Liver (tissue), 9 donors: ENCODE data around the gene XYLT1. TPM values are rescaled to one million over a fixed set of nuclear protein-coding genes. Genes with fewer than 3 reads are reported as not detected.

ENCODE experiments used
- DNase-seq: peaks from one replicate; pipeline ENCODE4 v3.0.0-alpha.2; 2017; ENCODE audit warnings: low spot score
- H3K27ac ChIP-seq, 2 donors: one replicate each; pipeline ENCODE4 v1.7.0; 2013; ENCODE audit warnings: inconsistent platforms in 2 of 2, low read length in 2 of 2, control low read depth in 1 of 2, low read depth in 1 of 2, mild to moderate bottlenecking in 1 of 2
- H3K27me3 ChIP-seq, 4 donors: one replicate each; pipeline versions ENCODE4 v1.6.1 to v1.7.0; 2013; ENCODE audit warnings: low read length in 3 of 4, inconsistent platforms in 1 of 4, mild to moderate bottlenecking in 1 of 4, moderate library complexity in 1 of 4; ENCODE audit not compliant: control insufficient read depth in 4 of 4, insufficient read depth in 4 of 4
- H3K36me3 ChIP-seq, 4 donors: one replicate each; pipeline versions ENCODE4 v1.6.1 to v1.7.0; 2013; ENCODE audit warnings: low read length in 3 of 4, mild to moderate bottlenecking in 3 of 4, low read depth in 1 of 4, moderate library complexity in 1 of 4; ENCODE audit not compliant: control insufficient read depth in 4 of 4, insufficient read depth in 3 of 4
- H3K4me1 ChIP-seq, 4 donors: one replicate each; pipeline versions ENCODE4 v1.6.1 to v1.7.0; 2013; ENCODE audit warnings: low read length in 3 of 4, mild to moderate bottlenecking in 3 of 4, moderate library complexity in 1 of 4; ENCODE audit not compliant: control insufficient read depth in 4 of 4, insufficient read depth in 4 of 4
- H3K4me3 ChIP-seq, 3 donors: one replicate each; pipeline versions ENCODE4 v1.6.1 to v1.7.0; 2013; ENCODE audit warnings: low read length in 3 of 3, control low read depth in 1 of 3, low read depth in 1 of 3, mild to moderate bottlenecking in 1 of 3
- H3K9ac ChIP-seq, 2 donors: one replicate each; pipeline ENCODE4 v1.7.0; 2013; ENCODE audit warnings: low read length in 2 of 2, mild to moderate bottlenecking in 2 of 2, moderate library complexity in 2 of 2, control low read depth in 1 of 2, low read depth in 1 of 2
- H3K9me3 ChIP-seq, 4 donors: one replicate each; pipeline versions ENCODE4 v1.6.1 to v1.7.0; 2013; ENCODE audit warnings: low read length in 3 of 4; ENCODE audit not compliant: control insufficient read depth in 4 of 4
- EGR1 ChIP-seq, 2 donors: IDR thresholded peaks; 2 replicates each; pipeline ENCODE4 v1.6.1; 2016 to 2018; ENCODE audit warnings: antibody characterized with exemption in 2 of 2, low read depth in 2 of 2
- FOXA1 ChIP-seq: IDR thresholded peaks from 2 replicates; pipeline ENCODE4 v1.6.1; 2016; ENCODE audit warnings: antibody characterized with exemption
- FOXA2 ChIP-seq: IDR thresholded peaks from 2 replicates; pipeline ENCODE4 v1.6.1; 2016; ENCODE audit warnings: antibody characterized with exemption
- GABPA ChIP-seq, 2 donors: IDR thresholded peaks in 1 of 2; conservative IDR thresholded peaks in 1 of 2; 2 replicates each; pipeline ENCODE4 v1.6.1; 2016; ENCODE audit warnings: antibody characterized with exemption in 2 of 2, mild to moderate bottlenecking in 1 of 2, moderate library complexity in 1 of 2
- HNF4A ChIP-seq, 2 donors: conservative IDR thresholded peaks; 2 replicates each; pipeline ENCODE4 v1.6.1; 2016; ENCODE audit warnings: antibody characterized with exemption in 2 of 2, mild to moderate bottlenecking in 2 of 2
- HNF4G ChIP-seq: IDR thresholded peaks from 2 replicates; pipeline ENCODE4 v1.6.1; 2016; ENCODE audit warnings: antibody characterized with exemption
- JUND ChIP-seq, 2 donors: IDR thresholded peaks; 2 replicates each; pipeline ENCODE4 v1.6.1; 2016; ENCODE audit warnings: antibody characterized with exemption in 2 of 2
- NR2F2 ChIP-seq: IDR thresholded peaks from 2 replicates; pipeline ENCODE4 v1.6.1; 2016; ENCODE audit warnings: antibody characterized with exemption
- RAD21 ChIP-seq, 2 donors: IDR thresholded peaks; 2 replicates each; pipeline ENCODE4 v1.6.1; 2016; ENCODE audit warnings: antibody characterized with exemption in 2 of 2, mild to moderate bottlenecking in 2 of 2
- RXRA ChIP-seq, 2 donors: IDR thresholded peaks; 2 replicates each; pipeline ENCODE4 v1.6.1; 2017 to 2018; ENCODE audit warnings: antibody characterized with exemption in 2 of 2, mild to moderate bottlenecking in 1 of 2
- SP1 ChIP-seq: IDR thresholded peaks from 2 replicates; pipeline ENCODE4 v1.6.1; 2018; ENCODE audit warnings: antibody characterized with exemption, mild to moderate bottlenecking
- TAF1 ChIP-seq: conservative IDR thresholded peaks from 2 replicates; pipeline ENCODE4 v1.6.1; 2016; ENCODE audit warnings: antibody characterized with exemption, mild to moderate bottlenecking
- YY1 ChIP-seq: IDR thresholded peaks from 2 replicates; pipeline ENCODE4 v1.6.1; 2016; ENCODE audit warnings: antibody characterized with exemption, mild to moderate bottlenecking
- WGBS: extraction: QIAGEN DNeasy Blood & Tissue Kit; methylation state at CpG from one replicate; pipeline ENCODE4 v1.1.7; 2013; 5-methylcytosine and 5-hydroxymethylcytosine counted together
- polyA plus RNA-seq, 2 donors: library from polyadenylated mRNA; stranded (reverse) in 1 of 2; unstranded in 1 of 2; fragments of 200-250 nt in 1 of 2; fragments of >200 nt in 1 of 2; fragmentation: Nextera tagmentation in 1 of 2; extraction: Ambion mirVana in 1 of 2; gene quantifications; one replicate each; pipeline versions ENCODE4 v1.2.1 to v1.2.3, GENCODE V29; 2013 to 2015
- total RNA-seq, 2 donors: library from RNA; depleted of rRNA; stranded (reverse); fragments of >200 nt; gene quantifications; one replicate each; pipeline ENCODE4 v1.2.3, GENCODE V29; 2014
- TF ChIP-seq, protein P1 (sequence below): fragments of 150-350 bp; IDR thresholded peaks from 2 replicates; pipeline ENCODE4 v1.5.1; 2017; ENCODE audit warnings: improper control_type of control experiment, low read depth, low read length; ENCODE audit not compliant: missing input control
- TF ChIP-seq, protein P2 (sequence below): IDR thresholded peaks from 2 replicates; pipeline ENCODE4 v1.6.1; 2016; ENCODE audit warnings: antibody characterized with exemption
- TF ChIP-seq, protein P3 (sequence below): IDR thresholded peaks from 2 replicates; pipeline ENCODE4 v1.6.1; 2016; ENCODE audit warnings: antibody characterized with exemption
- TF ChIP-seq, protein P4 (sequence below): IDR thresholded peaks from 2 replicates; pipeline ENCODE4 v1.6.1; 2016; ENCODE audit warnings: antibody characterized with exemption, mild to moderate bottlenecking
- TF ChIP-seq, protein P5 (sequence below): IDR thresholded peaks from 2 replicates; pipeline ENCODE4 v1.6.1; 2016; ENCODE audit warnings: antibody characterized with exemption
- donor health status: healthy.
- donor health status: healthy.
- donor health status: healthy.
- donor health status: healthy.
- donor health status: healthy.

Gene XYLT1
- total and polyA plus RNA-seq, 4 donors: 0.25 to 2.3 (median 0.53) TPM

DNA sequence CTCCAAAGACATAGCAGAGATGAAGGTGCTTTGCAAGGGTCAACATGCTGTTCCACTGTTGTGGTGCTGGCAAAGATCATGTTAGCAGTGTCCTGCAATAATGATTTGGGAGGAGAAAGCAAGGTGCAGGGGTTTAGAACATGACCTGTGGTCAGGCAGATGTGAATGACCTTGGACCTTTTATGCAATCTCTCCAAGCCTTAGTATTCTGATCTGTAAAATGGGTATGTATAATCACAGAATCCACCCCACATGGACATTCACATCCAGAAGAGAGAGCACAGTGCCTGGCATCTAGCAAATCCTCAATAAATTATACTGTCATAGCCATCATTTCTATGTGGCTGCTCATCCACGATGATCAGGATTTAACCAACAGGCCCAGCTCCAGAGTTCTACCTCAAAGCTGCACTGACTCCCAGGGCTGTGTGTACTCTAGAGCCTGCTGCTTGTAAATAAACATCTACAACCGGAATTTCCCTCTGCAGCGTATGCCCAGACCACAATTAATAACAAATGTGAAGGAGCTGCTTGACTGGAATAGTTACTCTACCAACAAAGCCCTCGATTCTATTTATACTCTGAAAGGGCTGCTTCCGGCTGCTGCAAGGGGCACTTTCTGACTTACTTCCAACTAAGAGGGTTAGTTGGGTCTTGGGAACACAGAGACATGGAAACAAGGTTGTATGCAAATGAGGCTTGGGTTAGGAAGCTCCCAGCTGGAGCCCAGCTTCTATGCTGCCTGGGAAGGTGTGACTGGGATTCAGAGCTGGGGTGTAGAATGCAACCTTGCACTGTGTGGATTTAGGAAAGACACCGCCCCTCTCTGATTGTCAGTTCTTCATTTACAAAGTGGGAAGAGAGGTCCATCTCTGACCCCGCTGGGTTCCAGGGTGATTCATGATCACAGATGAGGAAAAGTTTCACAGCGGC lies 265.2 kb downstream of the XYLT1 start:
- no peaks in the 10 kb centered on the region for H3K4me1 ChIP-seq
- H3K9me3 ChIP-seq: no peaks in the 10 kb centered on the region
- H3K27me3 ChIP-seq: no peaks in the 10 kb centered on the region
- WGBS: 48% methylated on average over 8 of the region's 8 CpGs
- no peak overlapping the region for H3K4me3 ChIP-seq
- H3K36me3 ChIP-seq: no peaks in the 10 kb centered on the region
- TF ChIP-seq, protein P1, sequence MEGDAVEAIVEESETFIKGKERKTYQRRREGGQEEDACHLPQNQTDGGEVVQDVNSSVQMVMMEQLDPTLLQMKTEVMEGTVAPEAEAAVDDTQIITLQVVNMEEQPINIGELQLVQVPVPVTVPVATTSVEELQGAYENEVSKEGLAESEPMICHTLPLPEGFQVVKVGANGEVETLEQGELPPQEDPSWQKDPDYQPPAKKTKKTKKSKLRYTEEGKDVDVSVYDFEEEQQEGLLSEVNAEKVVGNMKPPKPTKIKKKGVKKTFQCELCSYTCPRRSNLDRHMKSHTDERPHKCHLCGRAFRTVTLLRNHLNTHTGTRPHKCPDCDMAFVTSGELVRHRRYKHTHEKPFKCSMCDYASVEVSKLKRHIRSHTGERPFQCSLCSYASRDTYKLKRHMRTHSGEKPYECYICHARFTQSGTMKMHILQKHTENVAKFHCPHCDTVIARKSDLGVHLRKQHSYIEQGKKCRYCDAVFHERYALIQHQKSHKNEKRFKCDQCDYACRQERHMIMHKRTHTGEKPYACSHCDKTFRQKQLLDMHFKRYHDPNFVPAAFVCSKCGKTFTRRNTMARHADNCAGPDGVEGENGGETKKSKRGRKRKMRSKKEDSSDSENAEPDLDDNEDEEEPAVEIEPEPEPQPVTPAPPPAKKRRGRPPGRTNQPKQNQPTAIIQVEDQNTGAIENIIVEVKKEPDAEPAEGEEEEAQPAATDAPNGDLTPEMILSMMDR: no peak
- TF ChIP-seq YY1 (no peak), JUND (IDR thresholded peaks at IDR 0.05) (no peak), RXRA (IDR thresholded peaks at IDR 0.05) (no peak), FOXA2 (no peak), HNF4G (no peak), SP1 (no peak), EGR1 (IDR thresholded peaks at IDR 0.05; ENCODE audit: low read depth in 2 of 2) (no peak), NR2F2 (no peak), RAD21 (IDR thresholded peaks at IDR 0.05) (no peak), HNF4A (conservative IDR thresholded peaks at IDR 0.05) (no peak), TAF1 (no peak), GABPA (IDR thresholded peaks at IDR 0.05 in 1 of 2, conservative IDR thresholded peaks at IDR 0.05 in 1 of 2) (no peak), FOXA1 (no peak)
- TF ChIP-seq, protein P2, sequence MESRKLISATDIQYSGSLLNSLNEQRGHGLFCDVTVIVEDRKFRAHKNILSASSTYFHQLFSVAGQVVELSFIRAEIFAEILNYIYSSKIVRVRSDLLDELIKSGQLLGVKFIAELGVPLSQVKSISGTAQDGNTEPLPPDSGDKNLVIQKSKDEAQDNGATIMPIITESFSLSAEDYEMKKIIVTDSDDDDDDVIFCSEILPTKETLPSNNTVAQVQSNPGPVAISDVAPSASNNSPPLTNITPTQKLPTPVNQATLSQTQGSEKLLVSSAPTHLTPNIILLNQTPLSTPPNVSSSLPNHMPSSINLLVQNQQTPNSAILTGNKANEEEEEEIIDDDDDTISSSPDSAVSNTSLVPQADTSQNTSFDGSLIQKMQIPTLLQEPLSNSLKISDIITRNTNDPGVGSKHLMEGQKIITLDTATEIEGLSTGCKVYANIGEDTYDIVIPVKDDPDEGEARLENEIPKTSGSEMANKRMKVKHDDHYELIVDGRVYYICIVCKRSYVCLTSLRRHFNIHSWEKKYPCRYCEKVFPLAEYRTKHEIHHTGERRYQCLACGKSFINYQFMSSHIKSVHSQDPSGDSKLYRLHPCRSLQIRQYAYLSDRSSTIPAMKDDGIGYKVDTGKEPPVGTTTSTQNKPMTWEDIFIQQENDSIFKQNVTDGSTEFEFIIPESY: no peak
- TF ChIP-seq, protein P3, sequence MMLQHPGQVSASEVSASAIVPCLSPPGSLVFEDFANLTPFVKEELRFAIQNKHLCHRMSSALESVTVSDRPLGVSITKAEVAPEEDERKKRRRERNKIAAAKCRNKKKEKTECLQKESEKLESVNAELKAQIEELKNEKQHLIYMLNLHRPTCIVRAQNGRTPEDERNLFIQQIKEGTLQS: no peak
- TF ChIP-seq, protein P4, sequence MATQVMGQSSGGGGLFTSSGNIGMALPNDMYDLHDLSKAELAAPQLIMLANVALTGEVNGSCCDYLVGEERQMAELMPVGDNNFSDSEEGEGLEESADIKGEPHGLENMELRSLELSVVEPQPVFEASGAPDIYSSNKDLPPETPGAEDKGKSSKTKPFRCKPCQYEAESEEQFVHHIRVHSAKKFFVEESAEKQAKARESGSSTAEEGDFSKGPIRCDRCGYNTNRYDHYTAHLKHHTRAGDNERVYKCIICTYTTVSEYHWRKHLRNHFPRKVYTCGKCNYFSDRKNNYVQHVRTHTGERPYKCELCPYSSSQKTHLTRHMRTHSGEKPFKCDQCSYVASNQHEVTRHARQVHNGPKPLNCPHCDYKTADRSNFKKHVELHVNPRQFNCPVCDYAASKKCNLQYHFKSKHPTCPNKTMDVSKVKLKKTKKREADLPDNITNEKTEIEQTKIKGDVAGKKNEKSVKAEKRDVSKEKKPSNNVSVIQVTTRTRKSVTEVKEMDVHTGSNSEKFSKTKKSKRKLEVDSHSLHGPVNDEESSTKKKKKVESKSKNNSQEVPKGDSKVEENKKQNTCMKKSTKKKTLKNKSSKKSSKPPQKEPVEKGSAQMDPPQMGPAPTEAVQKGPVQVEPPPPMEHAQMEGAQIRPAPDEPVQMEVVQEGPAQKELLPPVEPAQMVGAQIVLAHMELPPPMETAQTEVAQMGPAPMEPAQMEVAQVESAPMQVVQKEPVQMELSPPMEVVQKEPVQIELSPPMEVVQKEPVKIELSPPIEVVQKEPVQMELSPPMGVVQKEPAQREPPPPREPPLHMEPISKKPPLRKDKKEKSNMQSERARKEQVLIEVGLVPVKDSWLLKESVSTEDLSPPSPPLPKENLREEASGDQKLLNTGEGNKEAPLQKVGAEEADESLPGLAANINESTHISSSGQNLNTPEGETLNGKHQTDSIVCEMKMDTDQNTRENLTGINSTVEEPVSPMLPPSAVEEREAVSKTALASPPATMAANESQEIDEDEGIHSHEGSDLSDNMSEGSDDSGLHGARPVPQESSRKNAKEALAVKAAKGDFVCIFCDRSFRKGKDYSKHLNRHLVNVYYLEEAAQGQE: no peak
- TF ChIP-seq, protein P5, sequence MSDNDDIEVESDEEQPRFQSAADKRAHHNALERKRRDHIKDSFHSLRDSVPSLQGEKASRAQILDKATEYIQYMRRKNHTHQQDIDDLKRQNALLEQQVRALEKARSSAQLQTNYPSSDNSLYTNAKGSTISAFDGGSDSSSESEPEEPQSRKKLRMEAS: no peak
- H3K9ac ChIP-seq: no peak overlapping the region
- DNase-seq: no peak
- no peak overlapping the region for H3K27ac ChIP-seq
